SK-N-MC (cell line): ENCODE results near the gene LHX5.

Experiments used
- EZH2 ChIP-seq: fragments of 200-600 bp; sonication (generic); IDR thresholded peaks from one replicate; pipeline ENCODE4 v1.6.1; 2017; ENCODE audit warnings: antibody characterized with exemption
- FOXP2 ChIP-seq: optimal IDR thresholded peaks from 2 replicates; pipeline ENCODE3; 2011; ENCODE audit warnings: mild to moderate bottlenecking, moderate library complexity; ENCODE audit not compliant: insufficient read depth; ENCODE audit errors: extremely low read length, control extremely low read depth
- POLR2AphosphoS5 ChIP-seq: IDR thresholded peaks from 2 replicates; pipeline ENCODE4 v1.6.1; 2012; ENCODE audit warnings: mild to moderate bottlenecking, low read depth, low read length, borderline replicate concordance

DNA sequence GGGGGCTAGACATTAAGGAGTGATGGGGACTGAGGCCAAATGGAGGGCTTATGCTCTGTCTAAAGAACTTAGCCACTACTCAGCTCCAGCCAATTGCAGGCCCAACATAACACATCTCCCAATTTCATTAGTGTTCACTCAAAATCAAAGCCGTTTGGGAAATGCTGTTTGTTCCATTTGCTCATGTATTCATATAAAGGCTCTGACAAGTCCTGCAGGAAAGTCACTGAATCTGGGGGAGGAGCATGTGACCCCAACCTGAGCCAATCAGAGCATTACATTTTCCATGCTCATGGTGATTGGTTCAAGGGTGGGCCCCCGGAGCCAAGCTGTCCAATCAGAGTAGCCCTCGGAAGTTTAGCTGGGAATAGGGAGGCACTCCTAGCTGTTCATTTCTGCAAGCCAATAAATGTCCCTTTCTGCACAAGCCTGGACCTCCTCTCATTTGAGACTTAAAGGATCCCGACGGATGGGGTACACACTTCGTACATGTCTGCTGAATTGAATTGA is 28.6 kb downstream of the LHX5 start:
- TF ChIP-seq EZH2 (no peak), POLR2AphosphoS5 (no peak), FOXP2 (no peak)
